Astrocyte (in vitro differentiated cells and primary cell): ENCODE results near the gene SUN3. TPM values are rescaled to one million over a fixed set of nuclear protein-coding genes. Genes with fewer than 3 reads are reported as not detected.

Experiments
- DNase-seq: peaks from one replicate; pipeline ENCODE4 v3.0.0-alpha.2; 2010; ENCODE audit warnings: low read depth
- FAIRE-seq: peaks from 2 replicates; lab custom pipeline; 2011; peaks lifted over from hg19 to GRCh38; lab: Jason Lieb, UNC
- H2AFZ ChIP-seq: 2 replicates; pipeline ENCODE4 v1.6.0; 2012; ENCODE audit warnings: low read depth, low read length, inconsistent platforms
- H3K27ac ChIP-seq: 2 replicates; pipeline ENCODE4 v1.5.1; 2011; ENCODE audit warnings: low read depth, low read length, inconsistent platforms
- H3K27me3 ChIP-seq: 2 replicates; pipeline ENCODE4 v1.6.0; 2011; ENCODE audit warnings: low read length, inconsistent platforms; ENCODE audit not compliant: insufficient read depth
- H3K36me3 ChIP-seq: 2 replicates; pipeline ENCODE4 v1.5.1; 2011; ENCODE audit warnings: low read length, inconsistent platforms; ENCODE audit not compliant: insufficient read depth
- H3K4me1 ChIP-seq: 2 replicates; pipeline ENCODE4 v1.5.1; 2011; ENCODE audit warnings: low read length, inconsistent platforms; ENCODE audit not compliant: insufficient read depth
- H3K4me2 ChIP-seq: 2 replicates; pipeline ENCODE4 v1.6.0; 2012; ENCODE audit warnings: low read length, inconsistent platforms
- H3K4me3 ChIP-seq: 2 replicates; pipeline ENCODE4 v1.5.1; 2011; ENCODE audit warnings: low read depth, mild to moderate bottlenecking, low read length, inconsistent platforms; ENCODE audit not compliant: insufficient read depth
- H3K79me2 ChIP-seq: 2 replicates; pipeline ENCODE4 v1.6.0; 2012; ENCODE audit warnings: mild to moderate bottlenecking, low read length, inconsistent platforms; ENCODE audit not compliant: insufficient read depth
- H3K9ac ChIP-seq: 2 replicates; pipeline ENCODE4 v1.6.0; 2012; ENCODE audit warnings: mild to moderate bottlenecking, low read length, inconsistent platforms
- H3K9me3 ChIP-seq: 2 replicates; pipeline ENCODE4 v1.5.1; 2012; ENCODE audit warnings: low read depth, mild to moderate bottlenecking, low read length, inconsistent platforms; ENCODE audit not compliant: insufficient read depth
- H4K20me1 ChIP-seq: 2 replicates; pipeline ENCODE4 v1.6.0; 2012; ENCODE audit warnings: low read length, inconsistent platforms; ENCODE audit not compliant: insufficient read depth
- H3K27ac Mint-ChIP-seq: one replicate; pipeline ENCODE4 v1.8.0; 2021; ENCODE audit warnings: mild to moderate bottlenecking, mixed read lengths; ENCODE audit not compliant: unreplicated experiment
- H3K27me3 Mint-ChIP-seq: one replicate; pipeline ENCODE4 v1.8.0; 2021; ENCODE audit warnings: low read depth, mixed read lengths; ENCODE audit not compliant: unreplicated experiment
- H3K36me3 Mint-ChIP-seq: one replicate; pipeline ENCODE4 v1.8.0; 2021; ENCODE audit warnings: low read depth, mixed read lengths; ENCODE audit not compliant: unreplicated experiment
- H3K4me1 Mint-ChIP-seq: one replicate; pipeline ENCODE4 v1.8.0; 2021; ENCODE audit warnings: low read depth, mixed read lengths; ENCODE audit not compliant: unreplicated experiment
- H3K4me3 Mint-ChIP-seq: one replicate; pipeline ENCODE4 v1.8.0; 2021; ENCODE audit warnings: mild to moderate bottlenecking, moderate library complexity, mixed read lengths; ENCODE audit not compliant: unreplicated experiment
- H3K9me3 Mint-ChIP-seq: one replicate; pipeline ENCODE4 v1.8.0; 2021; ENCODE audit warnings: mild to moderate bottlenecking, mixed read lengths; ENCODE audit not compliant: unreplicated experiment
- CTCF ChIP-seq: IDR thresholded peaks from 2 replicates; pipeline ENCODE4 v1.5.1; 2011; ENCODE audit warnings: low read depth, mild to moderate bottlenecking, inconsistent platforms, low read length, moderate library complexity; ENCODE audit not compliant: insufficient read depth
- EZH2 ChIP-seq: IDR thresholded peaks from 2 replicates; pipeline ENCODE4 v1.6.1; 2012; ENCODE audit warnings: mild to moderate bottlenecking, low read length, inconsistent platforms; ENCODE audit not compliant: insufficient read depth
- total RNA-seq: library from RNA; stranded (reverse); gene quantifications from 2 replicates; pipeline ENCODE4 v1.2.1, GENCODE V29; 2021

SUN3 gene
- total RNA-seq, 1 donor from 2014 or later = not detected

- no peak overlapping the region for H2AFZ ChIP-seq
- H4K20me1 ChIP-seq = no peaks in the 10 kb centered on the region
- H3K27me3 Mint-ChIP-seq = no peaks in the 10 kb centered on the region
- no peaks in the 10 kb centered on the region for H3K79me2 ChIP-seq
- FAIRE-seq = no peak
- no peak overlapping the region for H3K4me2 ChIP-seq
- H3K9me3 ChIP-seq = no peaks in the 10 kb centered on the region
- H3K27ac Mint-ChIP-seq = no peak overlapping the region
- no peak overlapping the region for H3K9ac ChIP-seq
- no peaks in the 10 kb centered on the region for H3K4me1 ChIP-seq
- no peaks in the 10 kb centered on the region for H3K36me3 Mint-ChIP-seq
- no peak overlapping the region for H3K4me3 Mint-ChIP-seq
- peaks cover 6% of the 10 kb centered on the region for H3K9me3 Mint-ChIP-seq
- no peaks in the 10 kb centered on the region for H3K36me3 ChIP-seq
- no peak overlapping the region for H3K4me3 ChIP-seq
- no peak overlapping the region for H3K27ac ChIP-seq
- no peaks in the 10 kb centered on the region for H3K4me1 Mint-ChIP-seq
- H3K27me3 ChIP-seq = peaks cover 2% of the 10 kb centered on the region
- DNase-seq = no peak
- TF ChIP-seq EZH2 = no peak
- no peak for TF ChIP-seq CTCF
These were observed 11.2 kb downstream of the SUN3 start for GRCh38 chr7:48017674-48018073.

GRCh38 chr7:48016641-48017040 is 12.3 kb downstream of the SUN3 start:
- Histone ChIP-seq H3K9ac (no peak overlapping the region), H2AFZ (no peak overlapping the region), H3K4me1 (no peaks in the 10 kb centered on the region), H3K36me3 (no peaks in the 10 kb centered on the region), H3K27ac (no peak overlapping the region), H3K27me3 (no peaks in the 10 kb centered on the region), H4K20me1 (no peaks in the 10 kb centered on the region), H3K79me2 (no peaks in the 10 kb centered on the region), H3K9me3 (no peaks in the 10 kb centered on the region), H3K4me2 (no peak overlapping the region), H3K4me3 (no peak overlapping the region)
- TF ChIP-seq CTCF = no peak
- no peak for TF ChIP-seq EZH2
- Mint-ChIP-seq H3K27ac (no peak overlapping the region), H3K27me3 (no peaks in the 10 kb centered on the region), H3K4me1 (no peaks in the 10 kb centered on the region), H3K9me3 (peaks cover 6% of the 10 kb centered on the region), H3K36me3 (no peaks in the 10 kb centered on the region), H3K4me3 (no peak overlapping the region)
- FAIRE-seq = no peak
- no peak for DNase-seq

- no peaks in the 10 kb centered on the region for H3K27me3 ChIP-seq
- peaks cover 8% of the 10 kb centered on the region for H3K27me3 Mint-ChIP-seq
- H3K4me3 ChIP-seq = no peak overlapping the region
These were observed 17.0 kb downstream of the SUN3 start for GRCh38 chr7:48011951-48012350.

More at GRCh38 chr7:48011951-48012350, 17.0 kb downstream of the SUN3 start:
- Histone ChIP-seq H3K79me2 (no peaks in the 10 kb centered on the region), H3K27ac (no peak overlapping the region), H3K4me1 (no peaks in the 10 kb centered on the region), H4K20me1 (no peaks in the 10 kb centered on the region), H3K36me3 (no peaks in the 10 kb centered on the region), H3K9ac (no peak overlapping the region), H3K4me2 (no peak overlapping the region), H2AFZ (no peak overlapping the region), H3K9me3 (no peaks in the 10 kb centered on the region)
- DNase-seq (no peak), FAIRE-seq (no peak)
- TF ChIP-seq EZH2 (no peak), CTCF (no peak)
- Mint-ChIP-seq H3K9me3 (peaks cover 2% of the 10 kb centered on the region), H3K36me3 (no peaks in the 10 kb centered on the region), H3K27ac (no peak overlapping the region), H3K4me1 (no peaks in the 10 kb centered on the region), H3K4me3 (no peak overlapping the region)
